SJSA1 (cell line): ENCODE measurements around the gene IDH2. TPM values are rescaled to one million over a fixed set of nuclear protein-coding genes. Genes with fewer than 3 reads are reported as not detected.
"Not testable (repeated sequence)": the region's sequence is repeated elsewhere in the genome, so short reads cannot be mapped to it uniquely, and the experiment has no call there.

Experiments
- DNase-seq, 2 experiments: peaks; one replicate each; pipeline ENCODE4 v3.0.0-alpha.2; 2015 to 2020; ENCODE audit warnings: low spot score in 2 of 2, low read depth in 1 of 2
- H3K27ac ChIP-seq: fragments of 250-450 bp; sonication (Bioruptor Pico); 2 replicates; pipeline ENCODE4 v1.5.1; 2020; ENCODE audit warnings: mild to moderate bottlenecking, moderate library complexity
- H3K27me3 ChIP-seq: fragments of 250-450 bp; sonication (Bioruptor Pico); replicated peaks from 2 replicates; pipeline ENCODE4 v1.5.1; 2020; ENCODE audit warnings: mild to moderate bottlenecking, moderate library complexity
- H3K36me3 ChIP-seq: fragments of 250-450 bp; sonication (Bioruptor Pico); 2 replicates; pipeline ENCODE4 v1.5.1; 2020; ENCODE audit warnings: mild to moderate bottlenecking
- H3K4me1 ChIP-seq: fragments of 250-450 bp; sonication (Bioruptor Pico); replicated peaks from 2 replicates; pipeline ENCODE4 v1.6.1; 2021; ENCODE audit warnings: mild to moderate bottlenecking
- H3K4me3 ChIP-seq: fragments of 250-450 bp; sonication (Bioruptor Pico); 2 replicates; pipeline ENCODE4 v1.5.1; 2020; ENCODE audit warnings: mild to moderate bottlenecking
- H3K9me3 ChIP-seq: fragments of 250-450 bp; sonication (Bioruptor Pico); replicated peaks from 2 replicates; pipeline ENCODE4 v1.5.1; 2020; ENCODE audit warnings: mild to moderate bottlenecking
- total RNA-seq: library from RNA; depleted of rRNA; stranded (reverse); fragments of >200 nt; shearing (Covaris generic); gene quantifications from 2 replicates; pipeline ENCODE4 v1.2.3, GENCODE V29; 2014

IDH2 gene
- total RNA-seq, 1 experiment from 2014 or later = 66.6 TPM

GRCh38 chr15:90131848-90132247 lies 29.6 kb upstream of the IDH2 start:
- DNase-seq = no peak
- H3K4me1 ChIP-seq = 0 out of 2 replicates have a peak, but pooled peaks cover under 1% of the 10 kb centered on the region
- no peak overlapping the region for H3K27ac ChIP-seq

GRCh38 chr15:90130291-90130690 lies 28.0 kb upstream of the IDH2 start:
- no peak for DNase-seq
- Histone ChIP-seq H3K4me3 (no peak overlapping the region), H3K36me3 (no peaks in the 10 kb centered on the region), H3K4me1 (0 out of 2 replicates have a peak, but pooled peaks cover 4% of the 10 kb centered on the region), H3K27me3 (0 out of 2 replicates have a peak, but pooled peaks cover 2% of the 10 kb centered on the region), H3K9me3 (no peaks in the 10 kb centered on the region), H3K27ac (no peak overlapping the region)

More at GRCh38 chr15:90131848-90132247, 29.6 kb upstream of the IDH2 start:
- Histone ChIP-seq H3K4me3 (no peak overlapping the region), H3K27me3 (no peaks in the 10 kb centered on the region), H3K36me3 (no peaks in the 10 kb centered on the region), H3K9me3 (no peaks in the 10 kb centered on the region)

- 0 out of 2 replicates have a peak, but pooled peaks cover 2% of the 10 kb centered on the region for H3K27me3 ChIP-seq
- no peak overlapping the region for H3K27ac ChIP-seq
- DNase-seq = no peak
Observed at GRCh38 chr15:90126596-90127435, 24.5 kb upstream of the IDH2 start.

GRCh38 chr15:90126022-90126421 lies 23.8 kb upstream of the IDH2 start:
- 0 out of 2 replicates have a peak, but pooled peaks cover 2% of the 10 kb centered on the region for H3K27me3 ChIP-seq
- H3K4me3 ChIP-seq = no peak overlapping the region
- H3K27ac ChIP-seq = no peak overlapping the region
- 0 out of 2 replicates have a peak, but pooled peaks cover 4% of the 10 kb centered on the region for H3K4me1 ChIP-seq
- H3K36me3 ChIP-seq = no peaks in the 10 kb centered on the region
- no peaks in the 10 kb centered on the region for H3K9me3 ChIP-seq
- no peak for DNase-seq

More at GRCh38 chr15:90126596-90127435, 24.5 kb upstream of the IDH2 start:
- Histone ChIP-seq H3K9me3 (no peaks in the 10 kb centered on the region), H3K4me3 (no peak overlapping the region), H3K36me3 (no peaks in the 10 kb centered on the region), H3K4me1 (0 out of 2 replicates have a peak, but pooled peaks cover 4% of the 10 kb centered on the region)

- Histone ChIP-seq H3K9me3 (no peaks in the 10 kb centered on the region), H3K4me3 (no peak overlapping the region), H3K4me1 (0 out of 2 replicates have a peak, but pooled peaks cover 4% of the 10 kb centered on the region), H3K27ac (no peak overlapping the region), H3K36me3 (no peaks in the 10 kb centered on the region), H3K27me3 (0 out of 2 replicates have a peak, but pooled peaks cover 2% of the 10 kb centered on the region)
- DNase-seq = no peak
Observed at GRCh38 chr15:90124507-90124906, 22.2 kb upstream of the IDH2 start.

GRCh38 chr15:90121086-90121485 lies 18.8 kb upstream of the IDH2 start:
- Histone ChIP-seq H3K36me3 (no peaks in the 10 kb centered on the region), H3K27ac (no peak overlapping the region), H3K9me3 (no peaks in the 10 kb centered on the region), H3K4me3 (no peak overlapping the region), H3K4me1 (no peaks in the 10 kb centered on the region), H3K27me3 (0 out of 2 replicates have a peak, but pooled peaks cover under 1% of the 10 kb centered on the region)
- no peak for DNase-seq

GRCh38 chr15:90119367-90119766 lies 17.1 kb upstream of the IDH2 start:
- Histone ChIP-seq H3K27me3 (no peaks in the 10 kb centered on the region), H3K4me1 (no peaks in the 10 kb centered on the region), H3K27ac (no peak overlapping the region), H3K4me3 (no peak overlapping the region), H3K9me3 (peaks cover 9% of the 10 kb centered on the region; the same call in 1 of the 2 replicates), H3K36me3 (no peaks in the 10 kb centered on the region)
- DNase-seq = no peak

- no peaks in the 10 kb centered on the region for H3K36me3 ChIP-seq
- H3K9me3 ChIP-seq = peaks cover 12% of the 10 kb centered on the region
- H3K27me3 ChIP-seq = no peaks in the 10 kb centered on the region
- no peak overlapping the region for H3K27ac ChIP-seq
- H3K4me3 ChIP-seq = no peak overlapping the region
- DNase-seq = no peak
- no peaks in the 10 kb centered on the region for H3K4me1 ChIP-seq
Observed at GRCh38 chr15:90115783-90116182, 13.5 kb upstream of the IDH2 start.

GRCh38 chr15:90114451-90114901 lies 12.2 kb upstream of the IDH2 start:
- Histone ChIP-seq H3K9me3 (peaks cover 12% of the 10 kb centered on the region), H3K4me1 (no peaks in the 10 kb centered on the region)
- no peak for DNase-seq

GRCh38 chr15:90113166-90113565 lies 10.9 kb upstream of the IDH2 start:
- Histone ChIP-seq H3K4me1 (no peaks in the 10 kb centered on the region), H3K27ac (no peak overlapping the region), H3K4me3 (no peak overlapping the region), H3K27me3 (no peaks in the 10 kb centered on the region), H3K36me3 (no peaks in the 10 kb centered on the region), H3K9me3 (peaks cover 12% of the 10 kb centered on the region)
- no peak for DNase-seq

More at GRCh38 chr15:90114451-90114901, 12.2 kb upstream of the IDH2 start:
- no peaks in the 10 kb centered on the region for H3K36me3 ChIP-seq
- H3K27me3 ChIP-seq = no peaks in the 10 kb centered on the region
- no peak overlapping the region for H3K27ac ChIP-seq
- no peak overlapping the region for H3K4me3 ChIP-seq

- not testable (repeated sequence) for H3K36me3 ChIP-seq, DNase-seq, H3K27ac ChIP-seq, H3K27me3 ChIP-seq, H3K9me3 ChIP-seq, H3K4me3 ChIP-seq
- H3K4me1 ChIP-seq = peaks cover 11% of the 10 kb centered on the region
Observed at GRCh38 chr15:90109163-90109751, 7.0 kb upstream of the IDH2 start.

GRCh38 chr15:90108038-90108437 lies 5.8 kb upstream of the IDH2 start:
- H3K4me1 ChIP-seq = peaks cover 13% of the 10 kb centered on the region
- H3K4me3 ChIP-seq, H3K27me3 ChIP-seq, H3K27ac ChIP-seq, DNase-seq, H3K36me3 ChIP-seq, H3K9me3 ChIP-seq: not testable (repeated sequence)

GRCh38 chr15:90106522-90107117 lies 4.4 kb upstream of the IDH2 start:
- H3K4me1 ChIP-seq = peaks cover 25% of the 10 kb centered on the region
- peaks cover 4% of the 10 kb centered on the region; the same call in 1 of the 2 replicates for H3K9me3 ChIP-seq
- no peak overlapping the region for H3K4me3 ChIP-seq
- no peak overlapping the region for H3K27ac ChIP-seq
- DNase-seq = peak; percentile 57 to 68
- H3K27me3 ChIP-seq = no peaks in the 10 kb centered on the region
- peaks cover 6% of the 10 kb centered on the region for H3K36me3 ChIP-seq
